ENCODE results near the gene DNAJC12.

Gene DNAJC12

GRCh38 chr10:67760272-67760671 is 77.7 kb downstream of the DNAJC12 start:
- DNase-seq = no peak
